Erythroblast (primary cell): ENCODE data around the gene GTF2IRD1.

Experiments used
- GATA1 ChIP-seq: IDR thresholded peaks from 2 replicates; pipeline ENCODE4 v1.6.1; 2011; ENCODE audit warnings: low read depth, mild to moderate bottlenecking, control low read depth, low read length, moderate library complexity
- POLR2A ChIP-seq: IDR thresholded peaks from 2 replicates; pipeline ENCODE4 v1.6.1; 2011; ENCODE audit warnings: mild to moderate bottlenecking, low read length

DNA sequence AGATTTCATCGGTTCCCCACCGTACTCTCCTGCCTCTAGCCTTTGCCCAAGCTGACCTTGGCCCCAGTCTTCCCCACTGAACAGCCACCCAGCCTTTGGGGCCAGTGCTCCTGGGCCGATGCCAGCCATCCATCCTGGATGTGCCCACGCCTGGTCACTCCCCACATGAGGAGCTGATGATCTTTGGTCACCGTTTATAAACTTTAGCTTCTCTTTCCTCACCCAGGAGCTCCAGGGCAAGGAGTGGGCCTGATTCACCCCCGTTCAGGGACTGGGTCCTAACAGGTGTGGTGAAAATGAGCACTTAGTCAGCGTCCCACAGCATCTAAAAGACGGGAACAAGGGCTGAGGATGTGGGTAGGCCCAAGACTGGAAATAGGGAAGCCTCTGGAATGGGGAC lies 22.9 kb downstream of the GTF2IRD1 start:
- TF ChIP-seq POLR2A = no peak
- TF ChIP-seq GATA1 = no peak
